Loucy (cell line): ENCODE results near the gene TMTC2.

ENCODE experiments used
- CTCF ChIP-seq: fragments of 200-600 bp; sonication (generic); conservative IDR thresholded peaks from 2 replicates; pipeline ENCODE4 v1.5.1; 2014; ENCODE audit warnings: mild to moderate bottlenecking, antibody characterized with exemption, low read length
- EZH2phosphoT487 ChIP-seq: fragments of 200-600 bp; IDR thresholded peaks from 2 replicates; pipeline ENCODE4 v1.6.1; 2018; ENCODE audit warnings: antibody characterized with exemption, mild to moderate bottlenecking, moderate library complexity, borderline replicate concordance

- TF ChIP-seq CTCF (no peak), EZH2phosphoT487 (no peak)
Observed at GRCh38 chr12:82931349-82932116, 244.8 kb downstream of the TMTC2 start.
